A549 (cell line): ENCODE results near the gene CD58. TPM values are rescaled to one million over a fixed set of nuclear protein-coding genes. Genes with fewer than 3 reads are reported as not detected.

Source experiments
- ATAC-seq, 2 experiments: fragments of 200-7000 bp in 1 of 2; fragments of >200 bp in 1 of 2; cut with Nextera tagmentation in 1 of 2; cut with Tn5 transposase in 1 of 2; 3 replicates each; pipeline versions ENCODE4 v1.8.0 to v1.9.1; 2018 to 2020; ENCODE audit warnings: mild to moderate bottlenecking in 1 of 2, moderate library complexity in 1 of 2
- CTCF ChIA-PET: fragments of 300-600 bp; sonication (Branson Sonifier 250); formaldehyde crosslinking; extraction: SDS; loops from one replicate; lab custom pipeline; 2021; ENCODE audit warnings: antibody characterized with exemption, inconsistent platforms; lab: Yijun Ruan, JAX
- POLR2A ChIA-PET: fragments of 350-600 bp; formaldehyde crosslinking; extraction: SDS; loops from one replicate; lab custom pipeline; 2021; ENCODE audit warnings: antibody characterized with exemption, inconsistent platforms; lab: Yijun Ruan, JAX
- DNase-seq, 2 experiments: peaks; one replicate each; pipeline versions ENCODE4 v3.0.0 to v3.0.0-alpha.2; 2011 to 2016; ENCODE audit warnings: low read depth in 1 of 2, low spot score in 1 of 2
- FAIRE-seq: peaks from 2 replicates; lab custom pipeline; 2011; peaks lifted over from hg19 to GRCh38; lab: Jason Lieb, UNC
- H3K27ac ChIP-seq, 2 experiments: fragments of >200 bp; sonication (Bioruptor Twin); formaldehyde crosslinking; 3 replicates each; pipeline ENCODE4 v1.5.1; 2016 to 2017
- H3K4me1 ChIP-seq: fragments of >200 bp; sonication (Bioruptor Twin); formaldehyde crosslinking; 3 replicates; pipeline ENCODE4 v1.6.1; 2016
- H3K4me2 ChIP-seq: fragments of >200 bp; sonication (Bioruptor Twin); formaldehyde crosslinking; 3 replicates; pipeline ENCODE4 v1.6.1; 2016
- H3K4me3 ChIP-seq: fragments of >200 bp; sonication (Bioruptor Twin); formaldehyde crosslinking; 3 replicates; pipeline ENCODE4 v1.5.1; 2016
- H3K9me3 ChIP-seq: fragments of >200 bp; sonication (Bioruptor Twin); formaldehyde crosslinking; 3 replicates; pipeline ENCODE4 v1.6.1; 2016
- ESRRA ChIP-seq: fragments of 150-350 bp; IDR thresholded peaks from 2 replicates; pipeline ENCODE4 v1.6.1; 2014; ENCODE audit warnings: mild to moderate bottlenecking, low read length, borderline replicate concordance
- WGBS: methylation state at CpG from one replicate; pipeline ENCODE4 v1.1.6; 2017; ENCODE audit errors: missing lambda C conversion rate; 5-methylcytosine and 5-hydroxymethylcytosine counted together
- polyA plus RNA-seq, 4 experiments: library from polyadenylated mRNA; depleted of rRNA in 3 of 4; stranded (reverse); fragments of >200 nt; fragmentation: RNase III in 1 of 4; extraction: RNeasy Plus Mini Kit Qiagen cat#74134 plus additional on column Dnase treatment in 1 of 4; gene quantifications; 2 replicates in 3 of 4; 3 replicates in 1 of 4; pipeline ENCODE4 v1.2.3, GENCODE V29; 2011 to 2017
- small RNA-seq, 6 experiments: library from RNA; depleted of rRNA; stranded (forward); fragments of <200 nt; gene quantifications; one replicate each; pipeline ENCODE3, GENCODE V24; 2012
- TF ChIP-seq, protein P1 (sequence below): fragments of 150-350 bp; IDR thresholded peaks from 2 replicates; pipeline ENCODE4 v1.6.1; 2014; ENCODE audit warnings: low read depth, mild to moderate bottlenecking, low read length
- TF ChIP-seq, protein P2 (sequence below): IDR thresholded peaks from 2 replicates; pipeline ENCODE4 v1.6.1; 2012

CD58 gene
- polyA plus RNA-seq, 2 of the 4 experiments (the other 2 are of a cell fraction) = 22.4 to 38.4 TPM

- TF ChIP-seq, protein P1, sequence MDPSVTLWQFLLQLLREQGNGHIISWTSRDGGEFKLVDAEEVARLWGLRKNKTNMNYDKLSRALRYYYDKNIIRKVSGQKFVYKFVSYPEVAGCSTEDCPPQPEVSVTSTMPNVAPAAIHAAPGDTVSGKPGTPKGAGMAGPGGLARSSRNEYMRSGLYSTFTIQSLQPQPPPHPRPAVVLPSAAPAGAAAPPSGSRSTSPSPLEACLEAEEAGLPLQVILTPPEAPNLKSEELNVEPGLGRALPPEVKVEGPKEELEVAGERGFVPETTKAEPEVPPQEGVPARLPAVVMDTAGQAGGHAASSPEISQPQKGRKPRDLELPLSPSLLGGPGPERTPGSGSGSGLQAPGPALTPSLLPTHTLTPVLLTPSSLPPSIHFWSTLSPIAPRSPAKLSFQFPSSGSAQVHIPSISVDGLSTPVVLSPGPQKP = no peak
Observed at GRCh38 chr1:116465845-116466685, 104.8 kb downstream of the CD58 start (continued).

DNA sequence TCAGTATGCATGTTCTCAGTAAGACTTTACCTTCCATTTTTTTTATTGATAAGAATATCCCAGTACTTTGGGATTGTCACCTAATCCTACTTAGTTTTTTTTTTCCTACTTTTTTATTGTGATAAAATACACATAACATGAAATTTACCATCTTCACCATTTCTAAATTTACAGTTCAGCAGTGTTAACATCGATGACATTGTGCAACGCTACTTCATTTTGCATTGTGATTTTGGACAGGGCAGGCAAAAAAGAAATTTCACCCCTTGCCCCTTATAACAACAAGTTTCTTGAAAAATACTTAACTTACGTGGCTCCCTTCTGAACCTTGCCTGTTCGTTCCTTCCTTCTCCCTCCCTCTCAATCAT is 105.4 kb downstream of the CD58 start:
- no peak overlapping the region for H3K4me3 ChIP-seq
- no peaks in the 10 kb centered on the region for H3K9me3 ChIP-seq
- no peak overlapping the region for H3K4me2 ChIP-seq
- 58% methylated on average over 4 of the region's 4 CpGs for WGBS
- ATAC-seq = no peak
- no peak for FAIRE-seq
- CTCF ChIA-PET = interaction anchor here (3.8 kb wide), 1 partner anchor 326 kb away, joined by 12 read pairs; no protein-coding TSS in a partner anchor
- H3K27ac ChIP-seq = no peak overlapping the region
- POLR2A ChIA-PET = no interaction called here
- H3K4me1 ChIP-seq = no peaks in the 10 kb centered on the region
- TF ChIP-seq, protein P1 = no peak
- TF ChIP-seq, protein P2, sequence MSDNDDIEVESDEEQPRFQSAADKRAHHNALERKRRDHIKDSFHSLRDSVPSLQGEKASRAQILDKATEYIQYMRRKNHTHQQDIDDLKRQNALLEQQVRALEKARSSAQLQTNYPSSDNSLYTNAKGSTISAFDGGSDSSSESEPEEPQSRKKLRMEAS = no peak
- no peak for TF ChIP-seq ESRRA
- DNase-seq = no peak

Small RNA genes within 50 kb of the gene (small RNA-seq; reads per million reads assigned to genes)
- 0 reads per million in 6 experiments for gene MIR548AC

Other genes with a start within 250 kb of the CD58 start
- gene ATP1A1, start 197.8 kb downstream of the CD58 start, polyA plus RNA-seq (2011; rRNA removed) = 171 and 188 TPM in 2 replicates
- gene ATP1A1, start 197.8 kb downstream of the CD58 start, polyA plus RNA-seq (2017; fragmentation: RNase III; extraction: RNeasy Plus Mini Kit Qiagen cat#74134 plus additional on column Dnase treatment) = 109 to 124 TPM (median 119 TPM) in 3 replicates
- 21.9 and 24.7 TPM in 2 replicates for gene IGSF3, start 96.7 kb upstream of the CD58 start, polyA plus RNA-seq (2011; rRNA removed)
- 15.9 to 18.5 TPM (median 17.4 TPM) in 3 replicates for gene IGSF3, start 96.7 kb upstream of the CD58 start, polyA plus RNA-seq (2017; fragmentation: RNase III; extraction: RNeasy Plus Mini Kit Qiagen cat#74134 plus additional on column Dnase treatment)
- gene CD2, start 183.4 kb upstream of the CD58 start, polyA plus RNA-seq (2011; rRNA removed) = not detected in 2 replicates
- gene CD2, start 183.4 kb upstream of the CD58 start, polyA plus RNA-seq (2017; fragmentation: RNase III; extraction: RNeasy Plus Mini Kit Qiagen cat#74134 plus additional on column Dnase treatment) = not detected in 3 replicates